LNCAP (cell line): ENCODE results near the gene PSMA5.

ENCODE experiments used
- TF ChIP-seq, protein P1 (sequence below): fragments of 450-650 bp; IDR thresholded peaks from 2 replicates; pipeline ENCODE4 v1.5.1; 2017; ENCODE audit warnings: mild to moderate bottlenecking

PSMA5 gene

DNA sequence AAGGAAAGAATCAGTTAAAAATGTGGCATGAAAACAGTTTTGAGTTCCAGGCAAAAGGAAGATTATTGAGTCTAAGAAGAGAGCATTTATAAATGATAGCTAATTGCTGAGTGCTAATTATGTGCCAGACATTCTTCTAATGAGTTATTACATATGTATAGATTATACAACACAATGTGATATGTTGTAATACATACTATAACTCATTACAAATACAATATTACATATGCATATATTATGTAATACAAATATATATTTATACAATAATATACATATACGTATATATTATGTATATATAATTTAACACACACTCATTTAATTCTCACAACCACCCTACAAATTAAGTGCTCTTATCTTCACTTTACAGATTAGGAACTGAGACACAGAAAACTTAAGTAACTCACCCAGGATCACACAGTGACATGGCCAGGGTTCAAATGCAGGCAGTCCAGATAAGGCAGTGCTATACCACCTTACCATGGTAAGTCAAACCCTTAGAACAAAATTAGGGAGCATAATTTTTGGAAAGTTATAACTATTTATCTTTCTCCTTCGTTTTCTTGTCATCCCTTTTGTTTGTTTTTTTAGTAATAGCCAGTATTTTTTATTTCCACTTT lies 32.5 kb downstream of the PSMA5 start:
- TF ChIP-seq, protein P1, sequence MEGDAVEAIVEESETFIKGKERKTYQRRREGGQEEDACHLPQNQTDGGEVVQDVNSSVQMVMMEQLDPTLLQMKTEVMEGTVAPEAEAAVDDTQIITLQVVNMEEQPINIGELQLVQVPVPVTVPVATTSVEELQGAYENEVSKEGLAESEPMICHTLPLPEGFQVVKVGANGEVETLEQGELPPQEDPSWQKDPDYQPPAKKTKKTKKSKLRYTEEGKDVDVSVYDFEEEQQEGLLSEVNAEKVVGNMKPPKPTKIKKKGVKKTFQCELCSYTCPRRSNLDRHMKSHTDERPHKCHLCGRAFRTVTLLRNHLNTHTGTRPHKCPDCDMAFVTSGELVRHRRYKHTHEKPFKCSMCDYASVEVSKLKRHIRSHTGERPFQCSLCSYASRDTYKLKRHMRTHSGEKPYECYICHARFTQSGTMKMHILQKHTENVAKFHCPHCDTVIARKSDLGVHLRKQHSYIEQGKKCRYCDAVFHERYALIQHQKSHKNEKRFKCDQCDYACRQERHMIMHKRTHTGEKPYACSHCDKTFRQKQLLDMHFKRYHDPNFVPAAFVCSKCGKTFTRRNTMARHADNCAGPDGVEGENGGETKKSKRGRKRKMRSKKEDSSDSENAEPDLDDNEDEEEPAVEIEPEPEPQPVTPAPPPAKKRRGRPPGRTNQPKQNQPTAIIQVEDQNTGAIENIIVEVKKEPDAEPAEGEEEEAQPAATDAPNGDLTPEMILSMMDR = no peak

DNA sequence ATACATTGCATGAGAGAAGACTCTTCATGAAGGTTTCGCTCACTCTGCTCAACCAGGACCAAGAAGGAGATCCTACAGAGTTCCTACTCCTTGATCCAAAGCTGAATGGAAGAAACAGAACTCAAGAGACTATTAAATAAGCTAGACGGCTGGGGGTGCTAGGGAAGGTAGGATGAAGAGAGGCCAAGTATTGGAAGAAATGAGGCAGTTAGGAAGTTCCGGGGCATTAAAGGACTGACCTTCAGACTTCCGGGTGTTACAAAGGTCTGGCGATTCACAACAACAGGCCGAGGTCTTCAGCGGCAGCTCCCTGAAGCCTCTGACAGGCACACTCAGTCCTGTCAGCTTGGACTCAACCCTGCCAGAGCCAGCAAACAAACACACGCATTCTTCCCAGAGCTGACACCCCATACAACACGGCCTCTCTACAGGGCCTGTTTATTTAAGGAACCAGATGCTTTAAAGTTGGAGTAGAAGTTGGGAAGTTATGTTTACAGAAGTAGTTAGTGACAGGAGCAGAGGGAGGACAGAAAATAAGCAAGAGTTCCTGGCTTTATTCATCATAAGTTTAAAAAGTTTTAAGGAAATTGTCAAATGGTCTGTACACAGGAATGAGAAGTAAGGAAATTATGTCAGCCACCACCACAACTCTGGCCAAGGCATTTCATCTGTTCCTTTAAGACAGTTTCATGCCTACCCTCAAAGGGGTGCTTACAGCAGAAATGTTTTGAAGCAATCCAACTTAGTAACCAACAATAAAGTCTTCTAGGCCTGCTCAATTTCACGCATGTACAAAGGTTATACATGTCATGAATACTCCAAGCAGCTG lies 33.2 kb downstream of the PSMA5 start:
- TF ChIP-seq, protein P1 = no peak

DNA sequence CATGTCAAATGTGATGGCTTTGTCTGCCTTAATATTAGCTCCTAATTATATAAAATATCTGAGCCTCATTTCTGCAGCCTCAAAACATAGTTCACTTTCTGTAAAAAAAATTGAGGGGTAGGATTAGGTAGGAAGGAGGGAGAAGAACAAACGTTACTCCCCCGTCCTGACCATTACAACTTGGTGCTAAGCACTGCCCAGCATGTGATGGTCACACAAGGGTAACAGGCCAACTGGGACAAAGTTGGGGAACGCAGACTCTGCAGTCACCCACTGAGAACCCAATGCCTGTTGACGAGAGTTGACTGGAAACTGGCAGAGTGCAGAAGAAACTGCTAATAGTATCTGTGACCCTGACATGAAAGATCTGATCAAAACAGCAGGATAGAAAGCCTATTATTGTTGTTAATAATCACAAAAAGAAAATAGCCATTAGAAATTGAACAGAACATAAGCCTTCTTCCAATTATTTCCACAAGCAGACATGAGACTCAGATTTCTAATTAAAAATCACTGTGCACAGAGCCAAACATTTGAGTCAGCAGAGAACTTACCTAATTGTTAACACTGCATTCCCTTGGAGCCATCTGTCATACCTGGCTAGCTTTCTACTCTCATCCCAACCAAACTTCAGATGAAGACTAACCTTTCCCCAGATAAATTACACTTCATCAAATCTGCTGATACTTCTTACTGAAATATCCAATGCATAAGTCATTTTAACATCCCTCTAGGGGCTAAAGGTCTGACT lies 34.0 kb downstream of the PSMA5 start:
- TF ChIP-seq, protein P1 = no peak

DNA sequence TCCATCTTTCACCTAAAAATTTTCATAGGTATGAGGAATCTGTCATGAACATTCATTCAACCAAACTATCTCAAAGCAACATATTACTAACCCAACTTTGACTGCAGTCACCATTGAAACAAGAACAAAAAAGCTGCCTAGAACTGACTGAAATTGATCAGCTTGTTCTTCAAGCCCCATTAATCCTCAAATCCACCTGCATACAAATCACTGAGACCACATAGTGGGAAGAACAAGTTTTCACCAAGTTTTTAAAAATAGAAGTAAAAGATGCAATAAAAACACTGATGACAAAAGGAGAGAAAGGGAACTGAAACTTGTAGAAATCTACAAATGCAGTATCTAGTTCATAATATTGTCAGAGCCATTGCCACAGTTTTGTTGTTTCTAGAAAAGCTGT lies 34.6 kb downstream of the PSMA5 start:
- TF ChIP-seq, protein P1 = no peak

DNA sequence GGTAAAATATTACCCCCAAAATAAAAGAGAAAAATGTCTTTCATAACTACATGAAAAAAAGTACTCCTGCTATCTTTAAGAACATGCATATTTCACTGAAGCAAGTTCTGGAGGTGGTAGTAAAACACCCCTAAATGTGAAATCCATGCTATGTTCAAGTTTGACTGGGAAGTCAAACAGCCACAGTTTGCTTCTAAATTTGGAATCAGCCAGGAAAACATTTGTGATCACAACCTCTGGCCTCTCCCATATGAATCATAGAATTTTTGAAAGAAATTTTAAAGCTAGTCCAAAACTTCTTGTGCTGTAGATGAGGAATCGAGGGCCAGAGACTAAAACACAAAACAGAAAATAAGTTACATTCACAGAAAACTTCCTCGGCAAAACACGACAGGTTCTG lies 35.1 kb downstream of the PSMA5 start:
- TF ChIP-seq, protein P1 = no peak

DNA sequence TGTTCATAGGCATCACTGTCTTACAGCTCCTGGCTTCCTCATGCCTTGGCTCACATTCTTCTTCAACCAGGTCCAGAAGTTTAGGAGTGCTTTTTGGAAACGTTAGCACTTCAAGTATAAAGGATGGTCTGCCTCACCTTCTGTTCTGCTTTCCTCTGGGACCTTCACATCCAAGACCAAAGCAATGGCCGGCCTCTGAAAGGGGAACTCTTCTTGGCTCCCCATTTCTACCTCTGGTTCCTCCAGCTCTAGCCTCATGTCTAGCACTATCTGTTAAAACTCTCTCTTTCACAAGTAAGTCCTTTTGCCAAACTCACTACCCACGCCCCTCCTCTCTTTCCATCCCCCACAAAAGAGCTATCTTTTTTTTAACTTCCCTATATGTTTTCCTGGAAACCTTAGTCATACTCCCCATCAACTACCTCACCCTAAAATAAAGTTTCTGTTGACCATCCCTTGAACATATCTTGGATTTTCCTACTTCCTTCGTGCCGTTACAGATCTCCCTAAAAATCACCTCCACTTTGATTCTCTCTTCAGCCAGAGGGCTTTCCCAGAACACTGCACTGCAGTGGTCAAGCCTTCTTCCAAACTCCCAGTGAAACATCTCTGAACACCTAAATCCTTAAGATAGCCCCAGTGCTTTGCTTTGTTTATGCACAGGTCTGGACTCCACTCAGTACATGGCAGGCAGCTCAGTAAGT lies 36.5 kb downstream of the PSMA5 start:
- TF ChIP-seq, protein P1 = no peak

DNA sequence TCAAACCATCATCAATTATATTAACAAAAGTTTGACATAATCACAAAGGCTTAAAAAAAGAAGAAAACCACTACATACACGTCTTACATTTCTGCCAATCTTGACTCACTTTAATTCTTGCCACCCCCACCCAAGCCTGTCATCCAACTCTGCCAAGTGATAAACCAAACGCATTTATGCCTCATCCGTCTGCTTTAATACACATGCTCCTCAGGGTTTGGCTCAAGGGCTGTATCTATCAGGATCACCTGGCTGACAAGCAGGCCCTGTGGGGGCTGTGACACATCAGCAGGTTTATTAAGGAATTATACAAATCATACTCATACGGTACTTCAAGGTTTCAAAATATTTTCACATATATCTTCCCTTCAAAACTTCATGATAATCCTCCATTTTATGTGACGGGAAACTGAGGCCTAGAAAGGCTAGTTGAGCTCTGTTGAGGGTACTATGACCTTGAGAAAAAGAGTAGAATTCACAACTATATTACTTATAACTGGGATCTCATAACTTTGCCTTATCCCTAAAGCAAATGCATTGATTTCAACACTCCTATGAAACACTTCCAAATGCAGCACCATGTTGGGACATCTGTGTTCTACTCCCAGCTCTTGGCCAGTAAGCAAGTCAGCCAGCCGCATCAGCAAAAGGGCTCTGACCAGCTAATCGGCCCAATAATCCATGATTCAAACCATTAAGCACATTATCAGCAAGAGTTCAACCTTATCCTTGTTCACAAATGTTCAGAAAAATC lies 37.2 kb downstream of the PSMA5 start:
- TF ChIP-seq, protein P1 = no peak
